Measurements from ENCODE around the gene SKOR1. TPM values are rescaled to one million over a fixed set of nuclear protein-coding genes. Genes with fewer than 3 reads are reported as not detected.

Gene SKOR1
- total RNA-seq, 1 donor from 2014 or later = 0.22 TPM

- intact Hi-C loops (cut with micrococcal nuclease) = no loop called here
Measured at GRCh38 chr15:67845974-67846373, 20.7 kb downstream of the SKOR1 start.

GRCh38 chr15:67849538-67849937 lies 24.2 kb downstream of the SKOR1 start:
- intact Hi-C loops (cut with micrococcal nuclease) = no loop called here

DNA sequence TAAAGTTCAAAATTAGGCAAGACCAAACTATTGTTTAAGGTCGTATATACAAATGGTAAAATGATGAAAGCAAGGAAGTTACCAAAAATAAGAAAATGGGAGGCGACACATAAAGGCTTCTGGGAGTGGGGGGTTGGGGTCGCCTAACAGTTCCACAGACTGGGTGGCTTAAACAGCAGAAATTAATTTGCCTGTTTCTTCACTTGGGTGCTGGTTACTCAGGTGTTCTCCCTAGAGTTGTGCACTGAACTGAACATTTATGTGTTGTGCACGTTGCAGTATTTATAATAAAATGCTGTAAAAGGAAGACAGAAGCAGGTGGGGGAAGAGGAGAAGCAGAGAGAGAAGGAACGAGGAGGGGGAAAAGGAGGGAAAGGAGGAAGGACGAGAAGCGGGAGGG lies 25.0 kb downstream of the SKOR1 start:
- intact Hi-C loops (cut with micrococcal nuclease) = no loop called here

DNA sequence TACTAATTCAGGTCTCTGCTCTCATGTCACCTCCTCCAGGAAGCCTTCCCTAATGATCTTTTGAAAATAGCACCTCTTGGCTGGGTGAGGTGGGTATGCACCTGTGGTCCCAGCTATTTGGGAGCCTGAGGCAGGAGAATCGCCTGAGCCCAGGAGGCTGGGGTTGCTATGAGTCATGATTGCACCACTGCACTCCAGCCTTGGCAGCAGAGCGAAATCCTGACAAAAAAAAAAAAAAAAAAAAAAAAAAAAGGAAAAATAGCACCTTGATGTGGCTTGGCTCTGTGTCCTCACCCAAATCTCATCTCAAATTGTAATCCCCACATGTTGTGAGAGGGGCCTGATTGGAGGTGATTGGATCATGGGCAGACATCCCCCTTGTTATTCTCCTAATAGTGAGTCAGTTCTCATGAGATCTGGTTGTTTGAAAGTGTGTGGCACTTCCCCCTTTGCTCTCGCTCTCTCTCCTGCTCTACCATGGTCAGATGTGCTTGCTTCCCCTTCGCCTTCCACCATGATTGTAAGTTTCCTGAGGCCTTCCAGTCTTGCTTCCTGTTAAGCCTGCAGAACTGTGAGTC lies 25.8 kb downstream of the SKOR1 start:
- intact Hi-C loops (cut with micrococcal nuclease) = no loop called here

- intact Hi-C loops (cut with micrococcal nuclease) = no loop called here
Measured at GRCh38 chr15:67852418-67852817, 27.1 kb downstream of the SKOR1 start.

DNA sequence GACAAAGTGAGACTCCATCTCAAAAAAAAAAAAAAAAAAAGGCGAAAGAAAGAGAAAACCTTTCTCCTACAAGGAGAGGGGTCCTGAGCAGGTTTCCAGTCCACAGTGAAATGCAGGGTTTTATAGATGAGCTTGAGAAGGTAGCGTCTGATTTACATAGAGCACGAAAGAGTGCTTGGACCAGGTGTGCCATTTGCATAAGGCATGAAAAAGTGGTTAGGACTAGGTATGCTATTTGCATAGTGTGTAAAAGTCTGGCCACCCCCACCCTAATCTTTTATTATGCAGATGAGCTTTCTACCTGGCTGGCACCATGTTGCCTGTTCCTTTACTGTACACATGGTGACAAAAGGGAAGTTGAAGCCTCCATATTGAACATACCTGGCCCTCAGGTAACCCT lies 28.1 kb downstream of the SKOR1 start:
- intact Hi-C loops (cut with micrococcal nuclease) = no loop called here

- intact Hi-C loops (cut with micrococcal nuclease) = no loop called here
Measured at GRCh38 chr15:67854358-67854757, 29.0 kb downstream of the SKOR1 start.

GRCh38 chr15:67855842-67856241 lies 30.5 kb downstream of the SKOR1 start:
- intact Hi-C loops (cut with micrococcal nuclease) = no loop called here

- intact Hi-C loops (cut with micrococcal nuclease) = no loop called here
Measured at GRCh38 chr15:67857220-67857619, 31.9 kb downstream of the SKOR1 start.

DNA sequence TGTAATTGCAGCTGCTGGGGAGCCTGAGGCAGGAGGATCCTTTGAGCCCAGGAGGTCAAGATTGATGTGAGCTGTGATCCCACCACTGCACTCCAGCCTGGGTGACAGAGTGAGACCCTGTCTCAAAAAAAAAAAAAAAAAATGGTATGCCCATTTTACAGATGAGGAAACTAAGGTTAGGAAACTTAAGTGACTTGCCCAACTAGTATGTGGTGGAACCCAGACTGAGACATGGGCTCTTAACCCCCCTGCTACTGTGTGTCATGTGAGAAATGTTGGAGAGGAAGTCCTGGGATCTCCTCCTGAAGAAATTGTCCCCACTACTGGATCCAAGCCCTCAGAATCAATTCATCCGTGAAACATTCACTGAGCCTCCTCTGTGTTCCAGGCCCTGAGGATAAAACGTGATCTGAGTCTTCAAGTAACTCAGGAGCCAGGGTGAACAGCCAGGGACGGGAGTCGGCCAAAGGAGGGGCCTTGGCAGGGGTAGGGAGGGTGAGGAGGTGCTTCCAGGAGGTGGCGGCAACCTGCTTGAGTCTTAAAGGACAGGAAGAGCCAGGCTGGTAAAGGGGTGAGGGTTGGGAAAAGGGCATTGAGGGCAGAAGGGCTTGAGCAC lies 34.1 kb downstream of the SKOR1 start:
- intact Hi-C loops (cut with micrococcal nuclease) = no loop called here

- intact Hi-C loops (cut with micrococcal nuclease) = loop anchor here (2.0 to 5.0 kb wide), 2 partner anchors 105 to 369 kb away; no protein-coding TSS in a partner anchor
Measured at GRCh38 chr15:67861983-67862382, 36.7 kb downstream of the SKOR1 start.

DNA sequence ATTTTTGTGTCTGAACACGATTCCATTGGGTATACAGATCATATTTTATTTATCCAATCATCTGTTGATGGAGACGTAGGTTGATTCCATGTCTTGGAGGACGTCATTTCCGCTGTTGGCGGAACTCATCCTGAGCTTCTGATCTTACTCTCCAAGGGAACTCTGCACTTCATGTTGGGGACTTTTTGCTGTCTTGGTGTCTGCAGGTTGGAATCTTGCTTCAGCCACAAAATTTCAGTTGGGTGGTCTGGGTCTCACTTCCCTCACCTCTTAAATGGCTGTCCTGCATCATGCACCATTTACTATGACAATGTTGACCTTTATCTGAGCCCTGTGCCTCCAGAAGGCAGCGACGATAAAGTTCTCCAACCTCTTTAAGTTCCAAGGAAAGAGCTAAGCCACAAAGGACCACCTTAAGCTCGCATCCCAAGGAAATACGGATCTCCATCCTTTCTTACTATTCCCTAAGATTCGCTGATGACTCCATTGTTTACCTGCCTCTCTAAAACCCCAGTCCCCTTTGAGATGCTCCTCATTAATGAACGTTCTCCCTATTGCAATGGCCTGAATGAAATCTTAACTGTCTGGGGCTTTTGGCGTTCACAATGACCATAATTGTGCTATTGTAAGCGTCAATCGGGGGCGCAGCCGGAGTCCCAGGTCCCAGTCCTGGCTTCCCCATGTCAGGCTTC lies 37.6 kb downstream of the SKOR1 start:
- intact Hi-C loops (cut with micrococcal nuclease) = loop anchor here (1.0 to 5.0 kb wide), 6 partner anchors 104 to 390 kb away; partner anchors contain the start of gene PIAS1

- intact Hi-C loops (cut with micrococcal nuclease) = loop anchor here (1.0 to 5.0 kb wide), 6 partner anchors 104 to 390 kb away; partner anchors contain the start of gene PIAS1
Measured at GRCh38 chr15:67863442-67863987, 38.2 kb downstream of the SKOR1 start.

DNA sequence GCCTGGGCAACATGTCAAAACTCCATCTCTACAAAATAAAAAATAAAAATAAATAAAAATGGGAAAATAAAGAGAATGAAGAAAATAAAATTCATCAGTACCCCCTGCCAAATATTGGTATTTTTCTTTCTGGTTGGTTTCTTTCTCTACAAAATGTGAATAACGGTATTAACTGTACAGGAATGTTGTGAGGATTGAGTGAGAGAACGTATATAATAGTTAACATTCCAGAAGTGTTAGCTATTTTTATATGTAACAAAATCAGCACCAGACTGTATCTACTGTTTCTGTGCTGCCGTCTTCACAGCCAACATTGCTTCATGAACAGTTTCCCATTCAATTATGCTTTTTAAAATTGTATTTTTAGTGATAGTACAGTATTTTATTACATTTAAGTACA lies 40.0 kb downstream of the SKOR1 start:
- intact Hi-C loops (cut with micrococcal nuclease) = no loop called here

- intact Hi-C loops (cut with micrococcal nuclease) = no loop called here
Measured at GRCh38 chr15:67865766-67866165, 40.5 kb downstream of the SKOR1 start.

GRCh38 chr15:67869701-67870100 lies 44.4 kb downstream of the SKOR1 start:
- intact Hi-C loops (cut with micrococcal nuclease) = no loop called here

DNA sequence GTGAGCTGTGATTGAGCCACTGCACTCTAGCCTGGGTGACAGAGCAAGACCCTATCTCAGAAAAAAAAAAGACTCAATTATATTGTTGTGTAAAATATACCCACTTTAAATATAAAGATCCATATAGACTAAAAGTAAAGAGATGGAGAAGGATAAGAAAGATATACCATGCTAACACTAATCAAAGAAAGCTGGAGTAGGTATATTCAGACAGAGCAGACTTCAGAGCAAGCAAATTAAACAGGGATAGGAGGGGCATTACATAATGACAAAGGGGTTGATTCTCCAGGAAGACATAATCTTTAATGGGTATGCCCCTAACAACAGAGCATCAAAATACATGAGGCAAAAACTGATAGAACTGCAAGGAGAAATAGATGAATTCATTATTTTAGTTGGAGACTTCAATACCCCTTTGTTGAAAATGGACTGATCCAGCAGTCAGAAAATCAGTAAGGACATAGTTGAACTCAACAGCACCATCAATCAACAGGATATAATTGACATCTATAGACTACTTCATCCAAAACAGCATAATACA lies 45.6 kb downstream of the SKOR1 start:
- intact Hi-C loops (cut with micrococcal nuclease) = no loop called here

DNA sequence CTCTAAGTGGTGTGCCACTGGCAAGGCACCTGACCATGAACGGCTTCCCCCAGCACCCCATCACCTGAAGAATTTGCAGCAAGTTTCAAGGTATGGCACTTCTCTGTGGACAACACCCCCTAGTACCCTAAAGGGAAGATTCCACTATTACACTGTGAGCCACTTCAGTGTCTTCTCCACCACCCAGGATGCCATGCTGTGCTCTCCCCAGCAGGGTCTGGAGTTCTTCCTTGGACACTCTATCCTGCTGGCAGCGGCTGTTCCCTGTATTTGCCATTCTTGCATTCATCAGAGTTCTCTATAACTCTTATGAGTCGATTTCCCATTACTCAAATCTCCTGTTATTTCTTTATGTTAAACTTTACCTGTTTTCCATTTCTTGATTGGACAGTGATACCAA lies 48.5 kb downstream of the SKOR1 start:
- intact Hi-C loops (cut with micrococcal nuclease) = no loop called here

- intact Hi-C loops (cut with micrococcal nuclease) = no loop called here
Measured at GRCh38 chr15:67878712-67879206, 53.5 kb downstream of the SKOR1 start.

DNA sequence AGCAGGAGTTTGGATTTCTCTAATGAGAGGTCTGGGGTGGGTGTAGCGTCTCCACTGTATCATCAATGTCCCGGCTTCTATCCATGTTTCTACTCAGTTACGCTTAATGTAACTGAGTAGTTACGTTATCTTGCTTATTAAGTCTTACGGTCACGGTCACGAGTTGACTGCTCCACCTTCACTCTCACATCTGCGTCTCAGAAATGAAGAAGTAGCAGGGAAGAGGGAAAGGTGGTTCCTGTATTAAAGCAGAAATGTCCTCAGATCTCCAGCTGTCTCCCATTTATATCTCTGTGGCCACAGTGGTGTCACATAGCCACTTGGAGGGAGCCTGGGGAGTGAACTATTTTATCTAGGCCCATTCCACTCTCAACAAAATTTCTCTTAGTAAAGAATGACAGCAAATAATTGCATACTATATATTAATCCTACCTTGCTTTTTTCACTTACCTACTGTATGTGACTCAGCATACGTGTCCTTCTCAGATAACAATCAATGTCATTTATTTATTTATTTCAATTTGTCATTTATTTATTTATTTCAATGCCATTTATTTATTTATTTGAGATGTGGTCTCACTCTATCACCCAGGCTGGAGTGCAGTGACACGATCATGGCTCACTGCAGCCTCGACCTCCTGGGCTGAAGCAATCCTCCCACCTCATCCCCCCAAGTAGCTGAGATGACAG lies 54.3 kb downstream of the SKOR1 start:
- intact Hi-C loops (cut with micrococcal nuclease) = no loop called here

DNA sequence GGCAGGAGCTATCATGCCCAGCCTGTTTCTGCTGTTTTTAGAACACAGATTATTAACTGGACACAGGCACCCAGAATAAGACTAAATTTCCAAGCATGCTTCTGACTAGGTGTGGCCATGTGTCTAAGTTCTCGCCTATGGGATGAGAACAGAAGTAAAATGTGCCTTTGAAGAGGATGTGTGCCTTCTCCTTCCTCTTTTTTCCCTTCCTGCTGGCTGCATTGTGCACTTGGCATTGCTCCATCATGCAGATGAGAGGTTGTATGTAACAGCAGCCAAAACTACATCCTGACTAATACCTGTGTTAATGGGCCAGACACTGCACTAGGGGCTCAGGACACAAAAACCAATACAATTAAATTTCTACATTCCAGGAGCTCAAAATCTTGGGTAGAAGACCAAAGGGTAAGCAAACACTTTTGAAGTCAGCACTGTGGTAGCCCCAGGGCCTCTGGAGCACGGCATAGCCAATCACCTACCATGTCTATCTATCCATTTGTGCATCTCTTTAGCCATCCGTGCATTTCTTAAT lies 55.4 kb downstream of the SKOR1 start:
- intact Hi-C loops (cut with micrococcal nuclease) = no loop called here

Measured in T-helper 1 cell treated with Interleukin-12 subunit alpha and Interleukin-12 subunit beta and Interleukin-4 antibody, amounts not matched to agents 30 ng/mL and 1 ng/mL, for 36 hours (primary cell).